Hepatocyte (in vitro differentiated cells): ENCODE results near the gene C1QTNF8. TPM values are rescaled to one million over a fixed set of nuclear protein-coding genes. Genes with fewer than 3 reads are reported as not detected.

Source experiments
- DNase-seq: peaks from one replicate; pipeline ENCODE4 v3.0.0-alpha.2; 2016; ENCODE audit warnings: low spot score
- H2AFZ ChIP-seq: fragments of 200-600 bp; sonication (generic); 2 replicates; pipeline ENCODE4 v1.6.0; 2016; ENCODE audit warnings: antibody characterized with exemption, mild to moderate bottlenecking
- H3K27ac ChIP-seq: fragments of 200-600 bp; sonication (generic); 2 replicates; pipeline ENCODE4 v1.5.1; 2016; ENCODE audit warnings: mild to moderate bottlenecking
- H3K27me3 ChIP-seq: fragments of 200-600 bp; sonication (generic); 2 replicates; pipeline ENCODE4 v1.6.1; 2016
- H3K36me3 ChIP-seq: fragments of 200-600 bp; sonication (generic); replicated peaks from 2 replicates; pipeline ENCODE4 v1.5.1; 2016; ENCODE audit warnings: low read depth; ENCODE audit not compliant: insufficient read depth
- H3K4me1 ChIP-seq: fragments of 200-600 bp; sonication (generic); 2 replicates; pipeline ENCODE4 v1.5.1; 2016; ENCODE audit warnings: mild to moderate bottlenecking, moderate library complexity; ENCODE audit not compliant: insufficient read depth
- H3K4me2 ChIP-seq: fragments of 200-600 bp; sonication (generic); 2 replicates; pipeline ENCODE4 v1.6.0; 2016
- H3K4me3 ChIP-seq: fragments of 200-600 bp; sonication (generic); 2 replicates; pipeline ENCODE4 v1.5.1; 2016; ENCODE audit warnings: mild to moderate bottlenecking
- H3K79me2 ChIP-seq: fragments of 200-600 bp; sonication (generic); 2 replicates; pipeline ENCODE4 v1.6.0; 2017; ENCODE audit warnings: mild to moderate bottlenecking
- H3K9me2 ChIP-seq: fragments of 200-600 bp; sonication (generic); replicated peaks from 2 replicates; pipeline ENCODE4 v1.6.0; 2017; ENCODE audit warnings: mild to moderate bottlenecking; ENCODE audit not compliant: insufficient read depth
- H3K9me3 ChIP-seq: fragments of 200-600 bp; sonication (generic); 2 replicates; pipeline ENCODE4 v1.5.1; 2016; ENCODE audit warnings: low read depth, mild to moderate bottlenecking
- H4K20me1 ChIP-seq: fragments of 200-600 bp; sonication (generic); 2 replicates; pipeline ENCODE4 v1.6.0; 2016; ENCODE audit warnings: mild to moderate bottlenecking; ENCODE audit not compliant: insufficient read depth, poor library complexity, severe bottlenecking
- EZH2 ChIP-seq: fragments of 200-600 bp; sonication (generic); IDR thresholded peaks from 2 replicates; pipeline ENCODE4 v1.6.1; 2016; ENCODE audit warnings: antibody characterized with exemption, mild to moderate bottlenecking, borderline replicate concordance
- EZH2phosphoT487 ChIP-seq: fragments of 200-600 bp; sonication (generic); IDR thresholded peaks from one replicate; pipeline ENCODE4 v1.6.1; 2018; ENCODE audit warnings: antibody characterized with exemption, mild to moderate bottlenecking, low read depth, moderate library complexity; ENCODE audit not compliant: unreplicated experiment, severe bottlenecking
- WGBS: methylation state at CpG from one replicate; pipeline ENCODE4 v1.1.6; 2016; ENCODE audit warnings: low lambda C conversion rate; ENCODE audit errors: missing lambda C conversion rate; 5-methylcytosine and 5-hydroxymethylcytosine counted together
- polyA plus RNA-seq: library from polyadenylated mRNA; unstranded; fragments of >200 nt; fragmentation: Nextera tagmentation; extraction: Ambion mirVana; gene quantifications from 2 replicates; pipeline ENCODE4 v1.2.1, GENCODE V29; 2016
- total RNA-seq: library from RNA; depleted of rRNA; stranded (reverse); fragments of >200 nt; gene quantifications from 2 replicates; pipeline ENCODE4 v1.2.3, GENCODE V29; 2014
- TF ChIP-seq, protein P1 (sequence below): fragments of 200-600 bp; sonication (generic); IDR thresholded peaks from 2 replicates; pipeline ENCODE4 v1.5.1; 2016; ENCODE audit warnings: antibody characterized with exemption, mild to moderate bottlenecking; ENCODE audit not compliant: poor library complexity

Gene C1QTNF8
- total and polyA plus RNA-seq, 2 experiments from 2014 or later = not detected

DNA sequence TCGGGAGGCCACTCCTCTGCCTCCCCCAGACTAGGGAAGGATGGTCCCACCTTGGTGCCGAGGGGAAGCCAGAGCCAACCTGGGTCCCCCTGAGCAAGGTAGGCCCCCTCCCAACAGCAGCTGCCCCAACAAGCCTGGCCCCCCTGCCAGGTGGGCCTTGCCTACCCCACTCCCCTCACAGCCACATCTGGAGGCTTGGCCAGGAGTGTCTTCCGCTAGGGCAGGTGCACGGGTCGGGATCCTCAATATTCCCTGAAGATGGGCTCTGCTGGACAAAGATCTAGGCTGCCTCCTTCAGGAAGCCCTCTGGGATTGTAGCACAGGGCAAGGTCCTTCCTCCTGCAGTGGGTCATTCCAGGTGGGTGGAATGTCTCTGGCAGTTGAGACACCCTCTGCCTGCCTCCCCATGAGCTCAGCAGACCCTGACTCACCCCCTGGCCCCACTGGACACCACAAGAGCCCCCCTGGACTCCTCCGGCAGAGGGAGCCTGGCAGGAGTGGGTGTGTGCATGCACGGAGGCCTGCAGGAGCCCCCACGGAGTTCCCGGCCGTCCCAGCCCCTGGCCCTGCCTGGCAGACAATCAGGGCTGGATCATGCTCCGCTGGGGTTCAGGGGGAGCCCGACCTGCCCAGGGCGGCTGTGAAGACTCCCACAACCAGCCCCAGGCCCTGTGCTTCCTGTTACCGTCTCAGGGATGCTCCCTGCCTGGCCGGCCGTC is 435 bp downstream of the C1QTNF8 start:
- Histone ChIP-seq H3K79me2 (no peaks in the 10 kb centered on the region), H3K27me3 (no peaks in the 10 kb centered on the region), H3K36me3 (no peaks in the 10 kb centered on the region), H3K4me2 (no peak overlapping the region), H3K4me1 (peaks cover 6% of the 10 kb centered on the region), H3K9me2 (no peaks in the 10 kb centered on the region), H4K20me1 (no peaks in the 10 kb centered on the region), H2AFZ (no peak overlapping the region), H3K27ac (no peak overlapping the region), H3K4me3 (no peak overlapping the region), H3K9me3 (no peaks in the 10 kb centered on the region)
- no peak for DNase-seq
- 79% methylated on average over 14 of the region's 16 CpGs for WGBS
- TF ChIP-seq EZH2 (no peak), EZH2phosphoT487 (no peak)
- TF ChIP-seq, protein P1, sequence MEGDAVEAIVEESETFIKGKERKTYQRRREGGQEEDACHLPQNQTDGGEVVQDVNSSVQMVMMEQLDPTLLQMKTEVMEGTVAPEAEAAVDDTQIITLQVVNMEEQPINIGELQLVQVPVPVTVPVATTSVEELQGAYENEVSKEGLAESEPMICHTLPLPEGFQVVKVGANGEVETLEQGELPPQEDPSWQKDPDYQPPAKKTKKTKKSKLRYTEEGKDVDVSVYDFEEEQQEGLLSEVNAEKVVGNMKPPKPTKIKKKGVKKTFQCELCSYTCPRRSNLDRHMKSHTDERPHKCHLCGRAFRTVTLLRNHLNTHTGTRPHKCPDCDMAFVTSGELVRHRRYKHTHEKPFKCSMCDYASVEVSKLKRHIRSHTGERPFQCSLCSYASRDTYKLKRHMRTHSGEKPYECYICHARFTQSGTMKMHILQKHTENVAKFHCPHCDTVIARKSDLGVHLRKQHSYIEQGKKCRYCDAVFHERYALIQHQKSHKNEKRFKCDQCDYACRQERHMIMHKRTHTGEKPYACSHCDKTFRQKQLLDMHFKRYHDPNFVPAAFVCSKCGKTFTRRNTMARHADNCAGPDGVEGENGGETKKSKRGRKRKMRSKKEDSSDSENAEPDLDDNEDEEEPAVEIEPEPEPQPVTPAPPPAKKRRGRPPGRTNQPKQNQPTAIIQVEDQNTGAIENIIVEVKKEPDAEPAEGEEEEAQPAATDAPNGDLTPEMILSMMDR = no peak

DNA sequence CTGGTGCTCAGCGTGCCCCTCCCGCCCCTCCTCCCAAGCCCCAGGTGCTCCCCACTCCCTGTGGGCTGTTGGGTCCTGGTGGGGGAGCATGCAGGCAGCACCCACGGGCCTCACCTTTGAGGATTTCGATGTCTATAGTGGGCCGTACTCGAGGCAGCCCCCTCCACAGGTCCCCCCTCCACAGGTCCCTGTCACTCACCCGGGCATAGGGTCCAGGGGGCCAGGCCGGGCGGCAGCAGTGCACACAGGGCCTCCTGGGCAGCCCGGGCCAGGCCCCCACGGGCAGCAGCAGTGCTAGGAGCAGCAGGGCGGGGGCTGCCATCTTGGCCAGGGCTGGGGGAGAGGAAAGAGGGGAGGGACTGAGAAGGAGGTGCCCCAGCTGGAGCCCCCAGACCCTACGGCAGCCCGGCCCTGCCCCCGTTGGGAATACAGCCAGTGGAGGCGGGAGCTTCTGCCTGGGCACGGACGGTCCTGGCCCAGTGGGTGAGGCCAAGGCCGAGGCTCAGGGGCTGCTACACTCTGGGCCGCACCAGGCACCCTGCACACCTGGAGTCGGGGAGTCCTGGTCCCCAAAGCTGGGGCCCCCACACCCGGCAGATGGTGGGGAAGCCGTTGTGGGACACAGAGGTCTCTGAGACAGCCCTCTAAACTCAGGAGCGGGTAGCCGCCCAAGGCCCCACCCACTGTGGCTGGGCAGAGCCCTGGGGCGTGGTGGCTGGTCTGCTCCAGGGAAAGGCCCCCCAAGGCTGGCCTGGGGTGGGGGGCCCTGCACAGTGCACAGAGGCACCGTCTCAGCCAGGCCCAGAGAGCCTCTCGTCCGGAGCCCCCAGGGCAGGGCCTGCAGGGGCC is 1.2 kb downstream of the C1QTNF8 start:
- TF ChIP-seq, protein P1 = no peak
- TF ChIP-seq EZH2phosphoT487 = no peak
- no peak for TF ChIP-seq EZH2
- no peak for DNase-seq
- no peak overlapping the region for H3K4me2 ChIP-seq
- no peaks in the 10 kb centered on the region for H3K9me3 ChIP-seq
- H3K27ac ChIP-seq = no peak overlapping the region
- H3K79me2 ChIP-seq = no peaks in the 10 kb centered on the region
- 84% methylated on average over 19 of the region's 29 CpGs for WGBS
- no peaks in the 10 kb centered on the region for H4K20me1 ChIP-seq
- H3K4me3 ChIP-seq = no peak overlapping the region
- H3K36me3 ChIP-seq = no peaks in the 10 kb centered on the region
- H2AFZ ChIP-seq = no peak overlapping the region
- H3K27me3 ChIP-seq = no peaks in the 10 kb centered on the region
- no peaks in the 10 kb centered on the region for H3K9me2 ChIP-seq
- H3K4me1 ChIP-seq = peaks cover 14% of the 10 kb centered on the region

DNA sequence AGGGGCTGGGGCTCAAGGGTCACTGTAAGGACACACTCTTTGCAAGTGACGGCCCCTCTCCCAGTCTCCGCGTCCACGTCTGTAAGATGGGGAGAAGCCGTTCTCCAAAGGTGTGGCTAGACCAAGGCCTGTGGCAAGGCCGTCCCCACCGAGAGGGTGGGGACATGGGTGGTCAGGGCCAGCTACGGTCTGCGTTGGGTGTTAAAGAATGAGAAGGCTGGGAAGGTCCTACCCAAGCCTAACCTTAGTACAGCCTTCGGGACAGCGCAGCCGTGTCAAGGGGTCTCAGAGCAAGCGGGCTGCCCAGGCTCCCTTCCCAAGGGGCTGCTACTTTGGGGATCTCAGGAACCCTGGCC is 1.9 kb downstream of the C1QTNF8 start:
- Histone ChIP-seq H4K20me1 (no peaks in the 10 kb centered on the region), H3K27me3 (no peaks in the 10 kb centered on the region), H3K4me2 (no peak overlapping the region), H2AFZ (no peak overlapping the region), H3K27ac (no peak overlapping the region), H3K36me3 (no peaks in the 10 kb centered on the region), H3K9me2 (no peaks in the 10 kb centered on the region), H3K4me1 (peaks cover 21% of the 10 kb centered on the region), H3K9me3 (no peaks in the 10 kb centered on the region), H3K79me2 (no peaks in the 10 kb centered on the region), H3K4me3 (no peak overlapping the region)
- TF ChIP-seq EZH2 (no peak), EZH2phosphoT487 (no peak)
- TF ChIP-seq, protein P1 = no peak
- 71% methylated on average over 13 of the region's 13 CpGs for WGBS
- no peak for DNase-seq
